ENCODE results near the gene APOL2. TPM values are rescaled to one million over a fixed set of nuclear protein-coding genes. Genes with fewer than 3 reads are reported as not detected.
"Not testable (repeated sequence)": the region's sequence is repeated elsewhere in the genome, so short reads cannot be mapped to it uniquely, and the experiment has no call there.

APOL2 gene
- total RNA-seq, 2 experiments from 2014 or later, result 62.4 TPM

DNA sequence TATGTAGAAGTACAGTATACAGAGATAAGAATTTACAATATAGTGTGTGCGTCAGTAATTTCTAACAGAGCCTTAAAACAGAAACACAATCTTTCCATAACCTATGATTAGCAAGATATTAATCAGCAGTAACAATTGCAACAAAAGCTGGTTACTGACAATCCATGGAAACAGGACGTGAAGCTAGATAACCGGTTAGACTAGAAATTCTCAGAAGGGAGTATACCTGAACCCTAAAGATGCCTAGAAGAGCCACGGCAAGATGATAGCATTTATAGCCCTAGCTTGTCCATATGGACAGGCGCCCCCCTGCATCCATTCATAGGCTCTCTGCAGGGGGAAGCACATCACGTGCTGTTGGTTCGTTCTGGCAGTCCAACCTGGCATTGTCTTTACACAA is 35.9 kb downstream of the APOL2 start:
- H3K4me3 Mint-ChIP-seq; H3K27me3 Mint-ChIP-seq (ENCODE audit: low read depth); H3K27ac Mint-ChIP-seq; H3K36me3 Mint-ChIP-seq (ENCODE audit: low read depth); DNase-seq; POLR2A ChIA-PET; ATAC-seq; H3K9me3 Mint-ChIP-seq (ENCODE audit: insufficient read depth): not testable (repeated sequence)
- peaks cover 49% of the 10 kb centered on the region for H3K4me1 Mint-ChIP-seq (ENCODE audit: low read depth)
- CTCF ChIA-PET, result interaction anchor here (1.8 to 2.0 kb wide), 2 partner anchors 19 to 283 kb away, joined by 5 to 7 read pairs; no protein-coding TSS in a partner anchor

DNA sequence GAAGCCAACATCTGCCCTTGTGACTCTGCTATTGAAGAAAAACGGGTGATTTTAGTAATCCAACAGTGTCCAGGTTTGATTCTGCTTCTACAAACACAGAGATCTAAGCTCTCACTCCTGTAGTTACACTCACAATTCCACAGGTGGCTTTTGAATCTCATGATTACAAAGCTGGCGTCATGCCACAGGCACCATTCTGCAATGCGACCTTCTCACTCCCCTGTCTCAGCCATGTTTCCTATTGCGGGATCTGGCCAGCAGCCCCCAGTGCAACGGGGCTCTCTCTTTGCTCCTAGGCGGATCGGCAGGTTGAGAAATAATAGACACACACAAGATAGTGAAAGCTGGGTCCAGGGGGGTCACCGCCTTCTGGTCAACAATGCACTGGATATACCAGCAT is 36.4 kb downstream of the APOL2 start:
- H3K27me3 Mint-ChIP-seq (ENCODE audit: low read depth); H3K4me3 Mint-ChIP-seq; H3K9me3 Mint-ChIP-seq (ENCODE audit: insufficient read depth); DNase-seq; ATAC-seq; H3K36me3 Mint-ChIP-seq (ENCODE audit: low read depth); H3K27ac Mint-ChIP-seq: not testable (repeated sequence)
- H3K4me1 Mint-ChIP-seq (ENCODE audit: low read depth), result peaks cover 49% of the 10 kb centered on the region
- ChIA-PET POLR2A (interaction anchor here (0.6 kb wide), 1 partner anchor 290 kb away, joined by 3 read pairs; no protein-coding TSS in a partner anchor), CTCF (interaction anchor here (0.9 to 2.0 kb wide), 4 partner anchors 9 to 284 kb away, joined by 3 to 7 read pairs (median 4); no protein-coding TSS in a partner anchor)

DNA sequence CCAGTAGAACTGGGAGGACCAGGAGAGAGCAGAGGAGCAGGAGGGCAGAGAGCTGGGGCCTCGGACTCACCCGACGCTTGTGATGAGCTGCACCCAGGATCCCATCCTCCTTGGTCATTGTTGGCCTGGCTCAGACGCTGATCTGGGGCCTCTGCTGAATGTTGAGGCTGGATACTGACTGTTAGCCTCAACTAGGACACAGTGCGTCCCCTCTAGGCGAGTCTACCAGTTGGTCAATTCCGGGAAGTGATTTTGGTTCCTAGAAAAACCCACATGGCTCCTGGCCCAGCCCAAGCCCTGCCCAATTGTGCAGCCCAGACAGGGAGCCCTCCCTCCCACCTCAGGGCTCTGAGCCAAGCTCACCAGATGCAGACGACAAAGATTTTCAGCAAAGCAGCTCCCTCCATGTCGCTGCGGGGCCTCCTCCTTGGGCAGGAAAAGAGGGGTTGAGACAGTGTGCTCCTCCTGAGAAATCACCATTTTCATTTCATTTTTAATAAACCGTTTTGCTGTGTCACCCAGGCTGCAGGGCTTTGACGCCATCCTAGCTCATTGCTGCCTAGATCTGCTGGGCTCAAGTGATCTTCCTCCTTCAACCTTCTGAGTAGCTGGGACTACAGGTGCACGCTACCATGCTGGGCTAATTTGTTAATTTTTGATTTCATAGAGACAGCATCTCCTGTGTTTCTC is 37.6 kb downstream of the APOL2 start, which contains the start of gene APOL4:
APOL4 (minus strand) TSS at position 180 of the 690 bp plus-strand sequence; CDS start at position 105, 75 bp downstream.
- ATAC-seq (peak; percentile 43), DNase-seq (peak; percentile 47)
- no peaks in the 10 kb centered on the region for H3K9me3 Mint-ChIP-seq (ENCODE audit: insufficient read depth)
- ChIA-PET CTCF (interaction anchor here (0.9 to 2.0 kb wide), 5 partner anchors 10 to 285 kb away, joined by 3 to 7 read pairs (median 3); no protein-coding TSS in a partner anchor), POLR2A (interaction anchor here (0.6 to 1.1 kb wide), 2 partner anchors 9 to 178 kb away, joined by 3 to 4 read pairs; no protein-coding TSS in a partner anchor)
- no peaks in the 10 kb centered on the region for H3K27me3 Mint-ChIP-seq (ENCODE audit: low read depth)
- H3K27ac Mint-ChIP-seq, result peak within 1 kb of the TSS; percentile 76
- H3K36me3 Mint-ChIP-seq (ENCODE audit: low read depth), result no peaks in the 10 kb centered on the region
- H3K4me3 Mint-ChIP-seq, result peak within 1 kb of the TSS; percentile 67
- H3K4me1 Mint-ChIP-seq (ENCODE audit: low read depth), result peaks cover 60% of the 10 kb centered on the region

DNA sequence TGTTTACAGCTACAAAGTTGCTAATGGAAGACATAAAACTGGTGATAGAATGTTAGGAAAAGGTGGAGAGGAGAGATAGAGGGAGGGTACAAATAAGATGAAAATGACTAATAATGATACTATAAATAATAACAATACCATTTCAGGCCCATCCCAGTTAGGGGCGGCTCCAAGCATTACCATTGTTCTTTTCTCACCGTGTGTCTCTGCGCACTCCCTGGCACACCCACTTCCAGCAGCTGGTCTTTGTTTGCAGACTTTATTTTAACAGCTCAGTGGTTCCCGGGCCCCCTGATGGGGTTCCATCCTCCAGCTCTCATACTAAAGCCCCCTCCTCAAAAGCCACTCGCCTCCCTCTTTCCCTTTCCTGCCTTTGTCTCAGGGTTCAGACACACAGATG is 38.3 kb downstream of the APOL2 start:
- H3K36me3 Mint-ChIP-seq (ENCODE audit: low read depth); DNase-seq; H3K9me3 Mint-ChIP-seq (ENCODE audit: insufficient read depth); H3K27me3 Mint-ChIP-seq (ENCODE audit: low read depth); ATAC-seq: not testable (repeated sequence)
- H3K4me3 Mint-ChIP-seq, result peak overlapping the region; percentile 67
- H3K27ac Mint-ChIP-seq, result peak overlapping the region; percentile 21
- CTCF ChIA-PET, result interaction anchor here (1.3 kb wide), 1 partner anchor 21 kb away, joined by 3 read pairs; no protein-coding TSS in a partner anchor
- POLR2A ChIA-PET, result interaction anchor here (0.6 kb wide), 1 partner anchor 179 kb away, joined by 3 read pairs; no protein-coding TSS in a partner anchor
- H3K4me1 Mint-ChIP-seq (ENCODE audit: low read depth), result peaks cover 67% of the 10 kb centered on the region

DNA sequence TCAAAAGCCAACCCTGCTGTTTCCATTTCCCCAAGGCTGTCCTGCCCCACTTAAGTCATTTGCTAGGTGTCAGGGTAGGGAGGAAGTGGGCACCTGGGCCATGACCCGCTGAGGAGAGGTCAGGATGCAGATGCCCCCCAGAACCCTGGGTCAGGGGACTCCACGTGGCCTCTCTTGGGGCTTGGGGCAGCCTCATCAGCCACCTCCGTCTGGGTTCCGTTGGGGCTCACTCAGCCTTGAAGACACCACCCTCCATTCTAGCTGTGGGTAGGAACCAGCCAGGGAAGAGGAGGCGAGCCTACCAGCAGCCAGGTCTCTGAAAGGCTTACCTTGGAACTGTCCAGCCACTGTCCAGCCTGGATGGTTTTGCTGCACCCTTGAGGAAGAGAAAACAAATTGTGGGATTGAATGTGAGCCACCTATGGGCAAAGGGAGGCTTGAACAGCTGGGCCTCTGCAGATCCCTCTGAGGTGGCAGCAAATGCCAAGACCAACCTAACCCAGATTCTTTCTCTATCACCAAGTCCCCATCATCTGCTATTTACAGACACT is 40.3 kb downstream of the APOL2 start:
- peak overlapping the region; percentile 7 for H3K27ac Mint-ChIP-seq

DNA sequence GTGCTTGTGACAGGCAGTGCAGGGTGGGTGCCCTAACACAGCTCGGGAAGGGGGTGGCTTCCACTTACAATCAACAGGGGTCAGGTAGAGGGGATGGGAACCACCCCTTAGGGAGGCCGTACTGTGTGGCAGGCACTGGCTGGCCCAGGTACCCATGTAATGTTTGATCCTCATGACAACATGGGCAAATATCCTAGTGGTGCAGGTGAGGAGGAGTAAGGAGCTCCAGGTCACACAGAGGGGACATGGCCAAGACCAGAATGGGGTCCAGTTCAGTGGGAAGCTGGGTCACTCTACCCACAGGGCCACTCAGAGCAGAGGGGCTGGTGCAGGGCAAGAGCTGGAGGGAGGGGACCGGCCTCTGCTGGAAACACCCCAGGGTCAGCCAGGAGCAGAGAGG is 40.8 kb downstream of the APOL2 start:
- peak overlapping the region; percentile 13 for H3K4me3 Mint-ChIP-seq
- ChIA-PET POLR2A (interaction anchor here (0.6 kb wide), 1 partner anchor 12 kb away, joined by 3 read pairs; no protein-coding TSS in a partner anchor), CTCF (interaction anchor here (0.6 to 2.7 kb wide), 6 partner anchors 18 to 88 kb away, joined by 3 to 16 read pairs (median 4); partner anchors contain the start of gene APOL2)
- H3K27ac Mint-ChIP-seq, result peak overlapping the region; percentile 76
- DNase-seq (no peak), ATAC-seq (no peak)
- peaks cover 74% of the 10 kb centered on the region for H3K4me1 Mint-ChIP-seq (ENCODE audit: low read depth)
- H3K9me3 Mint-ChIP-seq (ENCODE audit: insufficient read depth), result no peaks in the 10 kb centered on the region
- H3K36me3 Mint-ChIP-seq (ENCODE audit: low read depth), result no peaks in the 10 kb centered on the region
- H3K27me3 Mint-ChIP-seq (ENCODE audit: low read depth), result no peaks in the 10 kb centered on the region

More for the DNA sequence above, 40.3 kb downstream of the APOL2 start:
- Mint-ChIP-seq H3K36me3 (ENCODE audit: low read depth) (no peaks in the 10 kb centered on the region), H3K4me3 (no peak overlapping the region), H3K9me3 (ENCODE audit: insufficient read depth) (no peaks in the 10 kb centered on the region), H3K27me3 (ENCODE audit: low read depth) (no peaks in the 10 kb centered on the region), H3K4me1 (ENCODE audit: low read depth) (peaks cover 74% of the 10 kb centered on the region)
- DNase-seq (no peak), ATAC-seq (no peak)
- ChIA-PET CTCF (interaction anchor here (0.8 to 2.7 kb wide), 5 partner anchors 9 to 79 kb away, joined by 3 to 16 read pairs (median 5); partner anchors contain the start of gene APOL2), POLR2A (no interaction called here)

DNA sequence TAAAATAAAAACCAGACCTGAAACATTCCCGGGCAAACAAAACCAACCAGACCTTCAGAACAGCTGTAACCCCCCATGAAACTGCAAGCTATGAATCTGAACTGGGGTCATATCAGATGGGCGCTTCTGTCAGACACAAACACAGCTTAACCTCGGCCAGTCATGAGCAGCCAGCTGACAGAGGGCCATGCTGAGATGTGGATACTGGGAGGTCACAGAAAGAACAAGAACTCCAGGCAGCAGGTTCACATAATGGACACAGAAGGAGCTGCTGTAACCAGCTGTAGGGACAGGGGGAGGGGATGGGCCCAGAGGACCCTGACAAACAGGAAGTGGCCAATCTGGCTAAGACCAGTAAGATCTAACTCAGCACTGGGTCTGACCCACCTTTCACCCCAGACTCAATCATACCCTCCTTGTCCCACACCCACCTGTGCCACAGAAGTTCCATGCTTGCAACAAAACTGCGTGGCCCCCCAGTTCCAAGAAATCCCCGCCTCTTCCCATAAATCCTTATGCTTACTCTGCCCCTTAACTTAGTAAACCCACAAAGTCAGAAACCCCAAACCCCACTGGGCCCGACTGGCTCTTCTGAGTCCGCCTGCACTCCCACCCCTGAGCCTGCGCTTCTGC is 41.7 kb downstream of the APOL2 start:
- Mint-ChIP-seq H3K4me1 (ENCODE audit: low read depth) (peaks cover 66% of the 10 kb centered on the region), H3K4me3 (peak overlapping the region; percentile 13), H3K27ac (peak overlapping the region; percentile 76), H3K36me3 (ENCODE audit: low read depth) (no peaks in the 10 kb centered on the region), H3K9me3 (ENCODE audit: insufficient read depth) (no peaks in the 10 kb centered on the region), H3K27me3 (ENCODE audit: low read depth) (no peaks in the 10 kb centered on the region)
- ChIA-PET CTCF (interaction anchor here (0.6 to 3.2 kb wide), 10 partner anchors 14 to 289 kb away, joined by 3 to 16 read pairs (median 4); partner anchors contain the start of gene APOL2), POLR2A (interaction anchor here (0.5 to 0.6 kb wide), 2 partner anchors 13 to 1103 kb away, joined by 3 read pairs; no protein-coding TSS in a partner anchor)
- DNase-seq (peak; percentile 47), ATAC-seq (peak; percentile 43)

DNA sequence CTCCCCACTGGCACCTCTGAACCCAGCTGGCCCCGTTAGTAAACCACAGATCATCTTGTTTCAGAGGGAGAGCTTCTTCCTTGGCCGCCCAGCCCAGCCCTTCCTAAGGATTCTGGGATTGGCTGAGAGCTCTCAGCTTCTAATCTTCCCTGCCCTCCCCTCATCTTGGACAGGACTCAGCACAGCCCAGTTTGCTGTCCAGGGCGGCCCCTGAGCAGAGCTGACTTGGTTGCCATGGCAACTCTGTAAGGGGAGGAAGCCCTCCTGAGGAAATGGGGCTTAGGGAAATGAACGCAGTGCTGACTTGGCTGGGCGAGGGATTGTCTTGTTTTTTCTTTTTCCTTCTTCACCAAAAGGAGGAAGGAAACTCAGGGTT is 42.3 kb downstream of the APOL2 start:
- peaks cover 63% of the 10 kb centered on the region for H3K4me1 Mint-ChIP-seq (ENCODE audit: low read depth)
- H3K4me3 Mint-ChIP-seq, result peak overlapping the region; percentile 13
- ATAC-seq (peak; percentile 40), DNase-seq (no peak)
- H3K36me3 Mint-ChIP-seq (ENCODE audit: low read depth), result no peaks in the 10 kb centered on the region
- POLR2A ChIA-PET, result interaction anchor here (0.5 to 0.6 kb wide), 2 partner anchors 88 to 1102 kb away, joined by 3 read pairs; no protein-coding TSS in a partner anchor
- CTCF ChIA-PET, result interaction anchor here (1.0 to 3.2 kb wide), 7 partner anchors 15 to 289 kb away, joined by 3 to 16 read pairs (median 6); partner anchors contain the start of gene APOL2
- no peaks in the 10 kb centered on the region for H3K9me3 Mint-ChIP-seq (ENCODE audit: insufficient read depth)
- H3K27ac Mint-ChIP-seq, result peak overlapping the region; percentile 76
- H3K27me3 Mint-ChIP-seq (ENCODE audit: low read depth), result no peaks in the 10 kb centered on the region

DNA sequence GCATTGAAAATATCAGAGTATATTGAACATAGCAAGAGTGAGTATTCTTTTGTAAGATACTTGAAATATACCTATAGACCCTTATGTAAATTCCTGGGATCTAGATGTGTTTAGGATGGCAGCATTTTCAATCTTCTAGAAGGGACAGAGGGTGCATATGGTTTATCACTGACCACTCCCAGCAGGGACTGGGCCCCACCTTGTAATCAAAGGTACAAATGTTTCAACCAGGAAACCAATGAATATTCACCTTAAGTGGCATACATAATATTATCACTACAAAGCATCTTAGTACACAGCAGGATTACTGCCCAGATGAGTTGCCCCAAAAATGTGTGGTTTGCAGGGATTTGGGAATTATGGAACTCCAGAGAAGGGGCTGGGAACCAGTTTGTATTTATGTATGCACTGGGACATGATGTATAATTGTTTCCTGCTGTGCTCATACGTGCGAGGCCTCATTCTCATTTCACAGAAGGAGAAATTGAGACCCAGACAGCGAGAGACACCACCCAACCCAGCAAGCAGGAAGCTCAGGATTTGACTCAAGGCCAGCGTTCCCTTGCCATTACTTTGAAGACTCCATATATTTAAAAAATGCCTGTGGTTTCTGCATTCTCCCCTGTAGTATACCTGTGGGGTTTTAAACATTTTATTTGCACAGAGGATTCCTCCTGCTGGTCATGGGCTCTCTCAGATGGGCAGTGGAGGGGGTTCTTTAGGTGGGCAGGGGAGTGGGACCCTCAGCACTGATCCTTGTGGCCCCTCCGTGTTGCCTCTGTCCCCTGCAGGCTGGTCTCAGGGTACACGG is 42.9 kb downstream of the APOL2 start:
- CTCF ChIA-PET, result interaction anchor here (0.9 to 3.2 kb wide), 12 partner anchors 15 to 137 kb away, joined by 3 to 21 read pairs (median 10); partner anchors contain the start of gene APOL2
- DNase-seq (no peak), ATAC-seq (no peak)
- H3K9me3 Mint-ChIP-seq (ENCODE audit: insufficient read depth), result no peaks in the 10 kb centered on the region
- H3K4me1 Mint-ChIP-seq (ENCODE audit: low read depth), result peaks cover 57% of the 10 kb centered on the region
- peak overlapping the region; percentile 76 for H3K27ac Mint-ChIP-seq
- H3K36me3 Mint-ChIP-seq (ENCODE audit: low read depth), result no peaks in the 10 kb centered on the region
- no peaks in the 10 kb centered on the region for H3K27me3 Mint-ChIP-seq (ENCODE audit: low read depth)
- H3K4me3 Mint-ChIP-seq, result no peak overlapping the region
- POLR2A ChIA-PET, result interaction anchor here (0.6 kb wide), 1 partner anchor 89 kb away, joined by 3 read pairs; no protein-coding TSS in a partner anchor

DNA sequence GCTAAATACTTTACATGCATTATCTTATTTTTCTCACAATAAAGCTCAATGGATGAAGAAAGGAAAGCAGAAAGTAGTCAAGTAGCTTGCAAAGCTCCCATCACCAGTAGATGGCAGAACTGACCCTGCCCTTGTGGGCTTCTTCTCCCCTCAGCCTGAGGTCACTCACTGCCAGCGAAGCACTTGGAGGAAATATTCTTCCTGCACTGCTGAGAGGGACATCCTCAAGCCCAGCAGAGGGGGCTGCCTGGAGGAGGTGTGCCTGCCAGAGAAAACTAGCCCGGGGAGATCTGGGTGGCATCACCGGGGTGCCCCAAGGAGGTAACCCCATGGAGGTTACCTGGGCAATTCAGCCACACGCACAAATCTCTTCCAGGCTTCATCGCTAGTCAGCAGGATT is 44.4 kb downstream of the APOL2 start:
- Mint-ChIP-seq H3K36me3 (ENCODE audit: low read depth) (no peaks in the 10 kb centered on the region), H3K4me1 (ENCODE audit: low read depth) (peaks cover 44% of the 10 kb centered on the region), H3K9me3 (ENCODE audit: insufficient read depth) (no peaks in the 10 kb centered on the region), H3K27ac (no peak overlapping the region), H3K27me3 (ENCODE audit: low read depth) (no peaks in the 10 kb centered on the region), H3K4me3 (no peak overlapping the region)
- ATAC-seq, result peak; percentile 62
- ChIA-PET CTCF (interaction anchor here (0.7 to 3.2 kb wide), 27 partner anchors 9 to 294 kb away, joined by 3 to 21 read pairs (median 5); partner anchors contain the start of genes APOL1, APOL2 and TXN2), POLR2A (no interaction called here)
- DNase-seq, result peak; percentile 72

Data from activated CD8-positive, alpha-beta T cell treated with anti-CD3 and anti-CD28 coated beads, Interleukin-2, amount 10 ng/mL, durations not matched to agents 7 days and 5 days (primary cell).